ENCODE measurements around the gene AOX1.
A peak's percentile ranks its signal among the peaks of the same experiment; 100 is the strongest.
"Not testable (repeated sequence)": the region's sequence is repeated elsewhere in the genome, so short reads cannot be mapped to it uniquely, and the experiment has no call there.

AOX1 gene

DNA sequence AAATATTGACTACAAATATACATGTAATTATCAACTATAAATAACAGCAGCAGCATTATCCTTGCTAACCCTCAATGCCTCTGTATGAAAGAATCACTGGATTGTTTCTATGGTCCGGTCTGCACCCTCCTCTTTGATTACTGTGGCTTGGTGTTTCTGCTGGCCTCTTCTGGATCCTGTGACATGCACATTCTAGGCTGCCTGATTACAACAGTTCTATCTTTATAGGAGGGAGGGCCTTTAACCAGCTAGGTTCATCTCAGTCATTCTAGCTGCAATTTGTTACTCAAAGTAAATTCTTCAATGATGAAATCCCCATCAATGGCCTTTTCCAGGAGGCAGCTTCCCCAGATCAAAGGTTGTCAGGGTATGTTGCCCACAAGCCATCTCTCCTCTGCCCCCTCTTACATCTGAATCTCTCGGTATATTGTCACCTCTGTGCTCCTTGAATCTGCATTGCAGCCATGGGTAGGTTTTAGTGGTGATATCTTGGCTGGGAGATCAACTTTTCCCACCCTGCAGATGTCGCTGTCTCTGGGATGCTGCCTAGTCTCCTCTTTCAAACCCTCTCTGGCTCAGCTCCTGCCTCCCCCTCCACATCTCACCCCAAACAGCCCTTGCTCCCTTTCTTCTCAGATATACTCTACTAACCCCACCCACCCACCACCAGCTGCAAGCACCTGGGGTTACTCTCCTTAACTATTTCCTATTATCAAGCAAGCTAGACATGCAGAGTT is 119.7 kb downstream of the AOX1 start:
- no peak for DNase-seq

DNA sequence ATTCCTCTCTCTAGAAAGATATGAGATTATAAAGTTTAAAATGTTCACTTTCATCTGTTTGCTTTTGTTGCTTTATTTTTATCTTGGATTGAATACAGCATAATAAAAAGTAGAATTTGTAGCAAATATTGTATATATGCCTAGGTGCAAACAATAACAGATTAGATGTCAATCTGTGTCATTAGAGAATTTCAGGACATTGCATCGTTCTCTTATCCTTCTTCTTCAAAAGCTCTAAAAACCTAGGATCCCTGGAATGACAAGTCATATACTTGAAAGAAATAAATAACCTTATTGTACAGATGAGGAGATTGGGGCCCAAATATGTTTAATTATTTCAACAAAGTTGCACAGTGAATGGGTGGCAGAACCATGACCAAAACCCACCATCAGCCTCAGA is 123.1 kb downstream of the AOX1 start:
- no peak for DNase-seq

DNA sequence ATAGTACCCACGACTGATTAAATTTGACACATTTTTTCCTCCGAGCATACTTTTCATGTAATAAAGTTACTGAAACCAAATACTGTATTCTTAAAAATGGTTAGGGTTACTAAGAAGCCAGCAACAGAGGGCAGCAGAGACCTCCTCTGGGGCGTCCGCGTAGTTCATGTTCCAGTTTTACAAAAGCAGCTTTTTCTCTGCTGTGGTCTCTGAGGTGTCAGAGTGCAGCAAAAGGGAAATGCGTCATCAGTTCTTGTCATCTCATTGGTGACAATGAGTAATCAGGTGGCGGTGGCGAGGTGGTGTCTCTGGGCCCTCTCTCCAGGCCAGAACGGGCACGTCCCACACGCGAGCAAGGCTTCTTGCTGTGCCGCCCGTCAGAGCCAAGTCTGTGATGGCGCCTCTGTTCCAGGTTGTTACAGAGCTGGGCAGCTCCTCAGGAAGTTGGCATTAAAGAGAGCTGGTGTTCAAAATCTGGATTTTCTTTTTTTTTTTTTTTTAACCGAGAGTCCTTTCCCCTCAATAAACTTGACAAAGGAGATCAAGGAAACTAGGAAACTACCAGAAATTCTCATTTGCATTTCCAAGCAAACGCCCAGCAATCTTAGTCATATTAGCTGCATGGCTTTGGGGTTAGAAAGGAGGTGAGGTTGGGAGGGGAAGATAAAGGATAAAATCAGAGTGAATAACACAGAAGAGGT is 127.3 kb downstream of the AOX1 start:
- DNase-seq, result peak; percentile 94

GRCh38 chr2:200713704-200714064 is 127.9 kb downstream of the AOX1 start:
- peak; percentile 54 for DNase-seq

- not testable (repeated sequence) for DNase-seq
These were observed 129.2 kb downstream of the AOX1 start for GRCh38 chr2:200715014-200715413.

DNA sequence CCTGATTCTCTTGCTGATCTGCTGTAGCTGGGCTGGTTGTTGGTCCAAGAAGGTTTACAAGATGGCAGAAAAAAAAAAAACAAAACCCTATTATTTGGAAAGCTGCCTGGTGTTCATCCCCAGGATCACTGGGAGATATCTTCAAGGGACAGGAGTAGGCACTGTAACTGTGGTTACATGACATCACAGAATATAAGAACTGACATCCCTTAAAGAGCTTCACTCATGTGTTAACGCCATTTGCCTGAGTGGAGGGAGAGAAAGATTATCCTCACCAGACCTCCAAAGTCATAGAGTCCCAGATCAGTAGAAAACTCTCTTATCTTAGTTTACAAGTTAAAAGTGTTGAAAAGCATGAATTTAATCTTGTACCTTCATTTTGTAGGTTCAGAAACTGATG is 130.6 kb downstream of the AOX1 start:
- no peak for DNase-seq

Measured in stimulated activated CD8-positive, alpha-beta memory T cell treated with anti-CD3 and anti-CD28 coated beads, Interleukin-4, amount 100 ng/mL, for 48 hours (primary cell).